Liver (tissue), 2 donors: Measurements from ENCODE around the gene TMEM82.

Experiments
- YY1 ChIP-seq: IDR thresholded peaks from 2 replicates; pipeline ENCODE4 v1.6.1; 2016; ENCODE audit warnings: antibody characterized with exemption, mild to moderate bottlenecking
- TF ChIP-seq, protein P1 (sequence below): IDR thresholded peaks from 2 replicates; pipeline ENCODE4 v1.6.1; 2016; ENCODE audit warnings: antibody characterized with exemption
- TF ChIP-seq, protein P2 (sequence below): fragments of 150-350 bp; IDR thresholded peaks from 2 replicates; pipeline ENCODE4 v1.5.1; 2017; ENCODE audit warnings: improper control_type of control experiment, low read depth, low read length; ENCODE audit not compliant: missing input control
- donor health status: healthy.

DNA sequence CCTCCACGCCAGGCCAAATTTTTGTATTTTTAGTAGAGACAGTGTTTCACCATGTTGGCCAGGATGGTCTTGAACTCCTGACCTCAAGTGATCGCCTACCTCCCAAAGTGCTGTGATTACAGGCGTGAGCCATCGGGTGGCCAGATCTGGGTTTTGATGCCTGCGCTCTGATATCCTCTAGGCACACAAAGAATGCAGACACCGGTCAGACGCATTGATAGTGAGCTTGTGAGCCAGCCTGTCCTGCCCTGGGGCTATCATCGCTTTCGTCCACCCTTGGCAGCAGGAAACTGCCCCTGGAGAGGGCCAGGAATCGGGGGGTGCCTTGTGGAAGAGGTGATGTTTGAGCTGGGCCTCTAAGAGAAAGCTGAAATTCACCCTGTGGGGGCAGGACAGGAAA, 20.2 kb downstream of the TMEM82 start:
- TF ChIP-seq, protein P1, sequence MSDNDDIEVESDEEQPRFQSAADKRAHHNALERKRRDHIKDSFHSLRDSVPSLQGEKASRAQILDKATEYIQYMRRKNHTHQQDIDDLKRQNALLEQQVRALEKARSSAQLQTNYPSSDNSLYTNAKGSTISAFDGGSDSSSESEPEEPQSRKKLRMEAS, result no peak
- TF ChIP-seq, protein P2, sequence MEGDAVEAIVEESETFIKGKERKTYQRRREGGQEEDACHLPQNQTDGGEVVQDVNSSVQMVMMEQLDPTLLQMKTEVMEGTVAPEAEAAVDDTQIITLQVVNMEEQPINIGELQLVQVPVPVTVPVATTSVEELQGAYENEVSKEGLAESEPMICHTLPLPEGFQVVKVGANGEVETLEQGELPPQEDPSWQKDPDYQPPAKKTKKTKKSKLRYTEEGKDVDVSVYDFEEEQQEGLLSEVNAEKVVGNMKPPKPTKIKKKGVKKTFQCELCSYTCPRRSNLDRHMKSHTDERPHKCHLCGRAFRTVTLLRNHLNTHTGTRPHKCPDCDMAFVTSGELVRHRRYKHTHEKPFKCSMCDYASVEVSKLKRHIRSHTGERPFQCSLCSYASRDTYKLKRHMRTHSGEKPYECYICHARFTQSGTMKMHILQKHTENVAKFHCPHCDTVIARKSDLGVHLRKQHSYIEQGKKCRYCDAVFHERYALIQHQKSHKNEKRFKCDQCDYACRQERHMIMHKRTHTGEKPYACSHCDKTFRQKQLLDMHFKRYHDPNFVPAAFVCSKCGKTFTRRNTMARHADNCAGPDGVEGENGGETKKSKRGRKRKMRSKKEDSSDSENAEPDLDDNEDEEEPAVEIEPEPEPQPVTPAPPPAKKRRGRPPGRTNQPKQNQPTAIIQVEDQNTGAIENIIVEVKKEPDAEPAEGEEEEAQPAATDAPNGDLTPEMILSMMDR, result no peak
- no peak for TF ChIP-seq YY1
